IPS-NIHi7 (cell line): Measurements from ENCODE around the gene DPCD.

Experiments
- DNase-seq: peaks from one replicate; pipeline ENCODE4 v3.0.0; 2012; ENCODE audit warnings: mixed read lengths; ENCODE audit errors: extremely low spot score

Gene DPCD

GRCh38 chr10:101567165-101568006 lies 20.7 kb upstream of the DPCD start:
- DNase-seq = no peak

DNA sequence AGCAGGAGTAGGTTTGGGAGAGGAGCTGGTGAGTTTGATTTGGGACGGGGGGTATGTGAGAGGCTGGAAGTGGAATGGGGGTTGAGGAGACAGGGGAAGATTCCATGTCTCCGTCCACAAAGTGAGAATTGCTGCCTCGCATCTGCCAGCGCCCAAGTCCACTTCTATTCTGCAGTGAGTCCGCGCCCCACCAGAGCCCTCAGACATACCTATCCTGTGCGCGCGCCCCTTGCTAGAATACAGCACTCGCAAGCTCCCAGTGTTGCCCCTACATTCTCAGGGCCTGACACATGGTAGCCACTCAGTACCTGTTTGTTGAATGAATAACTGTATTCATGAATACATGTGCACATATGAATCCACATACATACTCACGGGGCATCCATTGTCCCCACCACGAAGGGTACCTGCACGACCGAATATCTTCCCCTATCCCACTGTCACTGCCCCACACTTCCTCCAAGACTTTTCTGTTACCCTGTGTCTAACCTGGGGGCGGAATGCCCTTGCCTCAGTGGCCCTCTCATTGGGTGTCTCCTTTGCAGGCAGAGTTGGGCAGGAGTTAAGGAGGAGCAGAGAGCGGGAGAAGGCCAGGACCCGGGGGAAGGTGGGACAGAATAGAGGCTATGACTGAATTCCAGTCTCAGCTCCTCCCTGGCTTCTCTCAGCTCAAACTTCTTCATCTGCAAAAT lies 19.9 kb upstream of the DPCD start:
- no peak for DNase-seq

GRCh38 chr10:101569323-101569621 lies 18.8 kb upstream of the DPCD start:
- peak; percentile 34 for DNase-seq

DNA sequence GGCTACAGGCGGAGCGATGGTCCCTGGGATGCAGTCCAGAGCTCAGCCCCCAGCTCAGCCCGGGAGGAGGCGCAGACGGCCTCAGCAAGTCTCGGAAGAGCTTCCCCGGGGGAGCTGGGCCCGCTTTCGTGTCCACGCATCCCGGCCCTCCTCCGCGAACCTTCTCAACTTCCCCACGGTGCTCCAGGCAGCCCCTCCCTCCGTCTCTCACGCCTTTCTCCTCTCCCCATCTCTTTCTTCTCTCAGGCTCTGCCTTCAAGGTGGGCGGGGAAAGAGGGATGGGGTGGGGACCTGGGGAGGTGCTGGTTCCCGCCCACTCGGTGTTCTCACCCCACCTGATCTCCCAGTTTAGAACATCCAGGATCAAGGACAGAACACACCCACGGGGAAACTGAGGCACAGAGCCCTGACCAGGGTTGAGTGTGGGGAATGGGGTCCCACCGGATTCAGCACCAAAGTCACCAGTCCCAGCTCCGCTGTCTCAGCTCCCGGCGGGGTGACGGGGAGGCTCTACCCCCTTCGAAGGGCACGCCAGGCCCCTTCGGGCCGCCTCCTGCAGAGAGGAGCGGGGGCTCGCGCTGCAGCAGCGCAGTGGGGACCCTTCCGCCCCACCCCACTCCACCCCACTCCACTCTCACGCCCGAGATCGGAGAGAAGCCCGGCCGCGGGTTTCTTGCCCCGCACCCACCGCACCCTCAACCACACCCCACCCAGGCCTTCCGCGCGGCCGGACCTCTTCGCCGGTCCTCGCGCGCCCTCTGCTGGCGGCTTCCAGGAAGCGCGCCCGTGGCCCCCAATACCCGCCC lies 18.3 kb upstream of the DPCD start:
- peak; percentile 90 for DNase-seq

DNA sequence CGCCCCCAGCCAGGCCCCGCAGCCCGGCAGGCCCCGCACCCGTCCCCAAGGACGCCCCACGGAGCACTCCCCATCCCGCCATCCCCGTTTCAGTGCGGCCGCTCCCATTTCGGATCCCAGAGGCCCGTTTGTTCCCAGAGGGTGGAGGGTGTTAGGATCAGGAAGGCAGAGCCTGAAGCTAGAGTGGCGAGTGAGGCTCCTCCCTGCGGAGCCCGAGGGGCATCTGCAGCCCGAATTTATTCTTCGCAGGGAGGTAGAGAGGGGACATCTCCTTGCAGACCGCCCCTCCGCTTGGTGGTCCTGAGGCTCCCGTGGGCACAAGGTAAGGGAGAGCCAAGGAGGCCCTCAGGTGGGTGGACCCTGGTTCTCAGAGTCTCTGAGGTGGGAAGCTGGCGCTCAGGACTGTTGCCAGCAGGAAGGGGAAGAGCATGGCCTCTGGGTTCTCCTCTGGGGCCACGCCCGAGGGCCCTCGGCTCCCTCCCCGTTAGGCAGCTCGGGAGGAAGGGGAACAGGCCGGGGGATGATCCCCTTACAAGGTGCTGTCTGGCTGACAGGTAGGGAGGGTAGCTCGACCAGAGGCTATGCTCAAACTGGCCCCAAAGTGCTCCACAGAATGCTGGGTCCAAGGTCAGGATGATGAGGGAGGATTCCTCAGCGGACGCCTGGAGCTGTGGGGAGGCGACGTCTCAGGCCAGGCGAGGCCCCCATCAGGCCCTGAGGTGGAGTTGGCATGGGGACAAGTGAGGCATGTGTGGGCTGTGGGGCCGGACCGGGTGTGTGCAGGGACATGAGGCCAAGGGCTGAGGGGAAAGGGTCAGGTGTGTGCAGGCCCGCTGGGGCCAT lies 17.5 kb upstream of the DPCD start:
- DNase-seq = peak; percentile 49

GRCh38 chr10:101571271-101571925 lies 16.7 kb upstream of the DPCD start:
- no peak for DNase-seq

DNA sequence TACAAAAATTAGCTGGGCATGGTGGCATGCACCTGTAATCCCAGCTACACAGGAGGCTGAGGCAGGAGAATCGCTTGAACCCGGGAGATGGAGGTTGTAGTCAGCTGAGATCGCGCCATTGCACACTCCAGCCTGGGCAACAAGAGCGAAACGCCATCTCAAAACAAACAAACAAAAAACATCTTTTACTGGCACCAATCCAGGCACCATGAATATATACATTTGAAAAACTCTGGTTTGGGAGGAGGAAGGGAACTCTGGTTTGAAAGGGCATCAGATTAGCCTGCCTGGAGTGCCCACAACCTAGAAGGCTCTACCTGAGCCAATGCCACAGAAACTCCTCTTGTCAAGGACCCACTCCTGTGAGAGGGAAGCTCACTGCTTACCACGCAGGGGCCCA lies 16.0 kb upstream of the DPCD start:
- DNase-seq = no peak

- DNase-seq = no peak
Measured at GRCh38 chr10:101572785-101573184, 15.3 kb upstream of the DPCD start.

DNA sequence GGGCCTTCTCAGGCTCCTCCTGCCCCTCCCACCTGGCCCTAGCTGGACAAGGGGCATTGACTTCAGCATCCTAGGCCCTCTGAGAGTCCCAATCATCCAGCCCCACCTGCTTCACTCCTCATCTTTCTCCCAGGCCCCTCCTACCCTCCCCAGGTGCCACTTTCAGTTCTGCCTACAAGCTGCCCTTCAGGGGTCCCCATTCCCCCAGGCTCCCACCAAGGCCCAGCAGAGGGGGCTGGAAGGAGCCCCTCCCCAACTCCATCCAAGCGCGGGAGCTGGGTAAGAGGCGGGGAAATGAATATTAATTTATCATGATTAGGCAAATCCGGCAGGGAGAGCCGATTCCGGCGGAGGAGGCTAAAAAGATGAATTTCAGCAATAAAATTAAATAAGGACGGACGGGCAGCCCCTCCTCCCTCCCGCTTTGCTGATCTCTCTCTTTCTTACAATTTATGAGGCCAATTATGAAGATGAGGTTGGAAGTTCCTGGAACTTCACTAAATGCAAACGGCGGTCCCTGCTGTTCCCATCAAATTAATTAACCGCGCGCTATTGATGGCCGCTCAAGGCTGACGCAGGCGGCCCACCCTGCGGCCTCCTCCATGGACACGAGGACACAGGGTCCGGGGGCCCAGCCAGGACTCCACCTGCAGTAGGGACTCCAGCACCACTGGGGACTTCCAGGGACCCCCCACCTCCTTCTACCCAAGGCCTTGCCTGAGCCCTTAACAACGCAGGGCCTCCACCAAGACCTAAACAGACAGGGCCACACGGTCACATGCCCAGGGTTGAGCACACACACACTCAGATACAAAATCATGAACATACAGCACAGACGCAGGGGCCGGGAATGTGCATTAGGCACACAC lies 14.0 kb upstream of the DPCD start:
- no peak for DNase-seq

DNA sequence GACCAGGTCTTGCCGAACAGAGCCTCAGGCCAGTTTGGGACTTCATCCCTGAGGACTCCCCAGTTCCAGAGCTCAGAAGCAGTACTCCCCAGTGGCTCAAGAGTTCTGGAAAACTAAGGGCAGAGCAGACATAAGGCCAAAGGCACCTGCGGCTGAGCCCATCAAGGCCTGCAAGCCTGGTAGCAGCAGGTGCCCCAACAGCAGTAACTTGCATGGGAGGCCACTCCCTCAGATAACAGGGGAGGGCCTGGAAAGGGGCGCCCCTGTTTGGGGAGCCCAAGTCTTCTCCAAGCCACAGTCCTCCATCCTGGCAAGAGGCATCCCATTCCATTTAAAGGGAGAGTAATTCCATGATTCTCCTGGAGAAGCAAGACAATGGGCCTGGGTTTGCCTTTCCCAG lies 13.0 kb upstream of the DPCD start:
- no peak for DNase-seq

GRCh38 chr10:101575580-101576210 lies 12.4 kb upstream of the DPCD start:
- no peak for DNase-seq

DNA sequence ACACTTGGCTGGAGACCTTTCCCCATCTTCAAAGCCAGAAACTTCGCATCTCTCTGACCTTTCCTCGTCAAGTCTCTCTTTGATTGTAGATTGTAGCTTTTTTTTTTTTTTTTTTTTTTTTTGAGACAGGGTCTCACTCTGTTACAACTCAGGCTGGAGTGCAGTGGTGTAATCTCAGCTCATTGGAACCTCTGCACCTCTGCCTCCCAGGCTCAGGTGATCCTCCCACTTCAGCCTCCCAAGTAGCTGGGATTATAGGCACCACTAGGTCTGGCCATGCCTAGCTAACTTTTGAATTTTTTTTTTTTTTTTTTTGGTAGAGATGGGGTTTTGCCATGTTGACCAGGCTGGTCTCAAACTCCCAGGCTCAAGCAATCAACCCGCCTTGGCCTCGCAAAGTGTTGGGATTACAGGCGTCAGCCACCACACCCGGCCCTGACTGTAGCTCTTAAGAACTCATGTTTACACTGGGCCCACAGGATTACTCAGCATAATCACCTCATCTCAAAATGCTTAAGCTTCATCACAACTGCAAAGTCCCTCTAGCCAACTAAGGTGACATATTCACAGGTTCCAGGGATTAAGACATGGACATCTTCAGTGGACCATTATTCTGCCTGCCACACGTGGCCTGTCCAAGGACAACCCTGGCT lies 11.8 kb upstream of the DPCD start:
- no peak for DNase-seq

DNA sequence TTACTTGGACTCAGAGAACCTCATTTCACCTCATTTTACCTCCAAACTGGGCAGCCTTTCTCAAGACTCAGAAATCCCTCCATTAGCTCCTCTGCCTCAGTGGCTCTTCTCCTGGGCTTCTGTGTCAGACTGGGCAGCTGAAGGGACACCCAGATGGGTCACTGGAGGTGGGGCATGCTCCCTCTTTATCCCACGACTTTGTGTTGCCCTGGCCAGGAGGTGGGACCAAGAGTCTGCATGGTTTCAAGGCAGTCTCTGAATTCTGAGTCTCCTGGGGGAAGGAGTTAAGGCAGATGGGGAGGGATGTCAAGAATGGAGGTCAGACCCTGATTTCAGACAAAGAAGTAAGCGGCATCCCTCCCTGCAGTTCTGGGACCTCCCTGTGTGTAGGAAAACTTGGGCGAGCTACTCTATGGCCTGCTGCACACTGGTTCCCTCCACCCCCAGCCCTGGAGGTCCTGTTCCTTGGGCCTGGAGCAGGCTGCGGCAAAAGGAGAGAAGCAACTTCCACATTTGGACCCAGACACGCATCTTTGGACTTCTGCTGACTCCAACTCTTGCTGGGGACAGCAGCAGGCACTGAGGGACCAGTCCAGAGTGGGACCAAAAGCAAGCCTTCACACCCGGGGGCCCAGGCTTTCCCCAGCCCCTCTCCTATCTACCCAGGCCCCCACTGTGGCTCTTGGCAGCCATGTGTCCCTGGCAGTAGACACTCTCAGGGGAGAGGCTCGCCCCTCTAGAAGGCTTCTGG lies 10.8 kb upstream of the DPCD start:
- no peak for DNase-seq

DNA sequence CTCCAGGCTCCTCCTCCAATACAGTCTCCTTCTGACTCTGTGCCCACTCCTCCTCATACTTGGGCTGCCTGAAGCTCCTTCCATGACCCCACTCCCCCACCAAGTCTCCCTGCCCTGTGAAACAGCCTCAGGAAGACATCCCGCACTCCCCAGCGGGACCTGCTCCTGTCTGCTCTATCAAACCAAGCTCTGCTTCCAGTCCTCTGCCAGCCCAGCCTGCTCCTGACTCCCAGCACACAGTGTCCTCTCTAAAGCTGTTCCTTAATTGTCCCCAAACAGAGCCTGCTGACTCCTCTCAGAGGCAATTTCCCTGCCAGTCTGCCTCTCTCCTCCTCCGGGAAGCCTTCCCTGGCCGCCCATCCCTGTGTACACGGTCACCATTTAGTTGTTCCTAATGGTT lies 9.9 kb upstream of the DPCD start:
- no peak for DNase-seq

DNA sequence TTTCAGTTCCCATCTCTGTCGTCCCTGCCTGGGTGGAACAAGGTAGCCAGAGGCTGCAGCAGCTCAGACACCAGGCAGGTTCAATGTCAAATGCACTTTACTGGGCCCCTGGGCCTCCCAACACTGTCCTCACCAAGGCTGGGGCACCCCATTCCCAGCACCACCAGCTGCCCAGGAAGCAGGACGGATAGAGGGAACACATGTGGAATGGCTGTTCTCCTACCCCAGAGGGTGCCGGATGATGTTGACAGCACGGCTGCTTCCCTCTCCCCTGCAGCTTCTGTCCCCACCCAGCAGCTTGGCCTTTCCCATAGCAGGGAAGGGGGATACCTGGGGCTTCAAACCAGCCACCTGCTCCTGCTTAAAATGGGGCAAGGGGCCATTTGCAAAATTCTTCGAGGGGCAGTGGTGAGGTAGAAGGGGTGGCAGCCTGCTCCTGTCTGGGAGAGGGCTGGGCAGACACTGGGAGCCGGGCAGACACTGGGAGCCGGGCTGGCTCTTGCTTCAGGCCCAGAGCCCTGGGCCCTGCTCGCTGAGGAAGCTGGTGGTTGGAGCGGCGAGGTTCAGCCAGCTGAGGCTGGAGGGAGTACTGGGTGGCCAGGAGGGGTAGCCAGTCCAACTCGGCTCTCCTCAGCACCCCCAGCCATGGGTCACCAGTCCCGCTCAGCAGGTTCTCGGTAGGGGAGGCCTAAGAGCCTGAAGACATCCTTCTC lies 9.2 kb upstream of the DPCD start:
- no peak for DNase-seq

GRCh38 chr10:101579516-101579870 lies 8.6 kb upstream of the DPCD start:
- no peak for DNase-seq

DNA sequence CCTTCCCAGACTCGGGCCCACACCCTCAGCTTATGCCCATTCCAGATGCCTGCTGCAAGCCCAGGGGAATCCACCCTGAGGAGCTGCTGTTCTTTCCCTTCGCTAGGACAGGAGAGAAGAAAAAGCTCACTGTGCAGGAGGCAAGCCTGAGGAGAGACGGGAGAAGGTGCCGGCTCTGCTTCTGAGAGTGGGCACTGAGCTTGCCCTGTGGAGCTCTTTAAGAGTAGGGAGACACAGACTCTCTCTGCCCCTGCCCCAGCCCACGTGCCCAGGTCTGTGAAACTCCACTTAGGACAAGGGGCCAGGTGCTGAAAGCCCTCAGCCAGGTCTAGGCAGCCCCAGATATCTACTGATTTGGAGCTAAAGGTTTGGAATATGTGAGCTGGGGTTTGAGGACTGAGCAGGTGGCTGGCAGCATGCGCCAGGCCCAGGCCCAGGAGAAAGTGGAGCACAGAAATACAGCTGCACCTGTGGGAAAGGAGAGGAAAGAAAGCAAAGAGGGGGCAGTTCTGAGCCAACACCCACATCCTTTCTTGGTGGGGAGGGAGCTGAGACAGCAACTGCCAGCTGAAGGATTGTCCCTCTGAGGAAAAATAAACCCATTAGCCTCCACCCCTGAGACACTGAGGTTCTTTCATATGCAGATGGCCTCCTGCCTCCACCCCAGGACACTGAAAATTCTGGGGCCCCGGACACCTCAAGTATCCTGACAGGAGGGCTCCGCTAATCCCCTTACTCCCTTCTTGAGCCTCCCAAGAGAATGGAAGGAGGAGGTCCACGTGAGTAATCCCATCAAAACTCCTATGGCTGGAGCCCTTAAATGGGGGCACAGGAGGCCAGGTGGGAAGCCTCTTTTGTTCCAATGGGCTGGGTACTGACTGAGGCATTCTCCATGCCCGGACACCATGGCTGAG lies 7.4 kb upstream of the DPCD start:
- DNase-seq = no peak
